ENCODE results near the gene ANXA11.

The ANXA11 gene

DNA sequence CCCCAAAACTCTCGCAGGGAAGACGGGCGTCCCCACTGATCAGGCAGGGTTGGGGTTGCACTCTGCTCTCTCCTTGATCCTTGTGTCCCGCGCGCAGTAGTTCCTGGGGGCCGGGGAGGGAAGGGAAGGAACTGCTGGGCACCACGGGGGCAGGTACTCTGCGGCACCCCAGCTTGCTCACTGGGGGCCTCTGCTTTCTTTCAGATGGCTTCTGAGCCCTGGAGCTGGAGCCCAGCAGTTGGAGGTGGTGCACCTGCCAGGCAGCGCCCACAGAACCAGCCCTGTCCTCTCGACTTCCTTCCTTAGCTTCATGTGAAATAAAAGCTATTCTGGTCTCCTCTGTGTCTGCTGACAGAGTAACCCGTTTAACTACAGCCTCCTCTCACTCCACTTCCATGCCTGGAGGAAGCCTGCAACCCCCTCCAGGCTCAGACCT lies 60.6 kb downstream of the ANXA11 start (continued):
- TF ChIP-seq, protein P1, sequence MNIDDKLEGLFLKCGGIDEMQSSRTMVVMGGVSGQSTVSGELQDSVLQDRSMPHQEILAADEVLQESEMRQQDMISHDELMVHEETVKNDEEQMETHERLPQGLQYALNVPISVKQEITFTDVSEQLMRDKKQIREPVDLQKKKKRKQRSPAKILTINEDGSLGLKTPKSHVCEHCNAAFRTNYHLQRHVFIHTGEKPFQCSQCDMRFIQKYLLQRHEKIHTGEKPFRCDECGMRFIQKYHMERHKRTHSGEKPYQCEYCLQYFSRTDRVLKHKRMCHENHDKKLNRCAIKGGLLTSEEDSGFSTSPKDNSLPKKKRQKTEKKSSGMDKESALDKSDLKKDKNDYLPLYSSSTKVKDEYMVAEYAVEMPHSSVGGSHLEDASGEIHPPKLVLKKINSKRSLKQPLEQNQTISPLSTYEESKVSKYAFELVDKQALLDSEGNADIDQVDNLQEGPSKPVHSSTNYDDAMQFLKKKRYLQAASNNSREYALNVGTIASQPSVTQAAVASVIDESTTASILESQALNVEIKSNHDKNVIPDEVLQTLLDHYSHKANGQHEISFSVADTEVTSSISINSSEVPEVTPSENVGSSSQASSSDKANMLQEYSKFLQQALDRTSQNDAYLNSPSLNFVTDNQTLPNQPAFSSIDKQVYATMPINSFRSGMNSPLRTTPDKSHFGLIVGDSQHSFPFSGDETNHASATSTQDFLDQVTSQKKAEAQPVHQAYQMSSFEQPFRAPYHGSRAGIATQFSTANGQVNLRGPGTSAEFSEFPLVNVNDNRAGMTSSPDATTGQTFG (tag by site-specific recombination; IDR thresholded peaks at IDR 0.05; ENCODE audit: borderline replicate concordance) = no peak
- TF ChIP-seq ZNF140 (tag by site-specific recombination; IDR thresholded peaks at IDR 0.05) = no peak
- no peak for TF ChIP-seq ZFHX2 (tag by site-specific recombination; conservative IDR thresholded peaks at IDR 0.05)

DNA sequence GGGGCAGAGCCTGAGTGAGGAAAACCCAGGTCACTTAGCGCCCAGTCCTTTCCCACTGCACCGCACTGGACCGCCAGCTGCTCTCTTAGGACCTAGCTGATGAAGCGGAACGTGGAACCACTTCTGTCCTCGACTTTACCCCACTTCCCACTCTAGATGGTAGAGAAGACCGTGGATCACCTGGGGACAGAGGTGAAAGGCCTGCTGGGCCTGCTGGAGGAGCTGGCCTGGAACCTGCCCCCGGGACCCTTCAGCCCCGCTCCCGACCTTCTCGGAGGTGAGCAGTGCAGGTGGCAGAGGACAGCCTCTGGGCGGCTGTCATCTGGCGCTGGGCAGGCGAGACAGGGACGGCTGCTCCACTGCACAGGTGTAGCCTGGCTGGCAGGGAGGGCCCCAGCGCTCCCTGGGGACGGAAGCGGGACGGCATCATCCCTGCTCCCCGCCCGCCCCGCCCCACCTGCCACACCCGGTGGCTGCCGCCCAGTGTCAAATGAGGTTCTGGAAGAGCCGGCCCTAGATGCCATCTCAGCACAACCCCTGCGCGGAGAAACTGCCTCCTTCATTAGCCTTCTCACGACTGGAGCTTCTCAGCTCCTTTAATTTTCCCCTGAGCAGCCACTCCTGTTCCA lies 61.2 kb downstream of the ANXA11 start:
- CTCF ChIA-PET = interaction anchor here (0.5 to 2.9 kb wide), 30 partner anchors 10 to 607 kb away, joined by 3 to 43 read pairs (median 4); partner anchors contain the start of genes MAT1A, PLAC9 and TMEM254
- POLR2A ChIA-PET = interaction anchor here (0.6 kb wide), 2 partner anchors 77 to 121 kb away, joined by 5 to 6 read pairs; no protein-coding TSS in a partner anchor
- no peaks in the 10 kb centered on the region for H3K36me3 ChIP-seq (ENCODE audit: control insufficient read depth in 2 of 2, insufficient read depth in 1 of 2, low read length in 2 of 2)
- no peak overlapping the region for H3K27ac ChIP-seq (ENCODE audit: extremely low read depth, low read depth, low read length)
- H3K4me1 ChIP-seq (ENCODE audit: control insufficient read depth, insufficient read depth, low read length) = peaks cover 2% of the 10 kb centered on the region; the same call in 1 of the 2 replicates
- no peaks in the 10 kb centered on the region for H3K9me3 ChIP-seq (ENCODE audit: control insufficient read depth, insufficient read depth, low read depth, low read length)
- H3K4me3 ChIP-seq (ENCODE audit: low read depth, low read length) = peak overlapping the region; percentile 23
- no peak for TF ChIP-seq ZNF10 (tag by site-specific recombination; IDR thresholded peaks at IDR 0.05)
- no peak for TF ChIP-seq KLF10 (tag by site-specific recombination; IDR thresholded peaks at IDR 0.05)
- TF ChIP-seq, protein P2, sequence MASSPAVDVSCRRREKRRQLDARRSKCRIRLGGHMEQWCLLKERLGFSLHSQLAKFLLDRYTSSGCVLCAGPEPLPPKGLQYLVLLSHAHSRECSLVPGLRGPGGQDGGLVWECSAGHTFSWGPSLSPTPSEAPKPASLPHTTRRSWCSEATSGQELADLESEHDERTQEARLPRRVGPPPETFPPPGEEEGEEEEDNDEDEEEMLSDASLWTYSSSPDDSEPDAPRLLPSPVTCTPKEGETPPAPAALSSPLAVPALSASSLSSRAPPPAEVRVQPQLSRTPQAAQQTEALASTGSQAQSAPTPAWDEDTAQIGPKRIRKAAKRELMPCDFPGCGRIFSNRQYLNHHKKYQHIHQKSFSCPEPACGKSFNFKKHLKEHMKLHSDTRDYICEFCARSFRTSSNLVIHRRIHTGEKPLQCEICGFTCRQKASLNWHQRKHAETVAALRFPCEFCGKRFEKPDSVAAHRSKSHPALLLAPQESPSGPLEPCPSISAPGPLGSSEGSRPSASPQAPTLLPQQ (tag by site-specific recombination; IDR thresholded peaks at IDR 0.05) = 0 out of 2 replicates have a peak, but pooled peaks have one; percentile 35
- no peak for TF ChIP-seq ZNF837 (tag by site-specific recombination; IDR thresholded peaks at IDR 0.05)
- TF ChIP-seq ZNF350 (tag by site-specific recombination; IDR thresholded peaks at IDR 0.05) = no peak
- 0 out of 2 replicates have a peak, but pooled peaks have one; percentile 3 for TF ChIP-seq SP2 (tag by site-specific recombination; IDR thresholded peaks at IDR 0.05)
- no peak for TF ChIP-seq ZNF792 (tag by site-specific recombination; IDR thresholded peaks at IDR 0.05)
- TF ChIP-seq, protein P3, sequence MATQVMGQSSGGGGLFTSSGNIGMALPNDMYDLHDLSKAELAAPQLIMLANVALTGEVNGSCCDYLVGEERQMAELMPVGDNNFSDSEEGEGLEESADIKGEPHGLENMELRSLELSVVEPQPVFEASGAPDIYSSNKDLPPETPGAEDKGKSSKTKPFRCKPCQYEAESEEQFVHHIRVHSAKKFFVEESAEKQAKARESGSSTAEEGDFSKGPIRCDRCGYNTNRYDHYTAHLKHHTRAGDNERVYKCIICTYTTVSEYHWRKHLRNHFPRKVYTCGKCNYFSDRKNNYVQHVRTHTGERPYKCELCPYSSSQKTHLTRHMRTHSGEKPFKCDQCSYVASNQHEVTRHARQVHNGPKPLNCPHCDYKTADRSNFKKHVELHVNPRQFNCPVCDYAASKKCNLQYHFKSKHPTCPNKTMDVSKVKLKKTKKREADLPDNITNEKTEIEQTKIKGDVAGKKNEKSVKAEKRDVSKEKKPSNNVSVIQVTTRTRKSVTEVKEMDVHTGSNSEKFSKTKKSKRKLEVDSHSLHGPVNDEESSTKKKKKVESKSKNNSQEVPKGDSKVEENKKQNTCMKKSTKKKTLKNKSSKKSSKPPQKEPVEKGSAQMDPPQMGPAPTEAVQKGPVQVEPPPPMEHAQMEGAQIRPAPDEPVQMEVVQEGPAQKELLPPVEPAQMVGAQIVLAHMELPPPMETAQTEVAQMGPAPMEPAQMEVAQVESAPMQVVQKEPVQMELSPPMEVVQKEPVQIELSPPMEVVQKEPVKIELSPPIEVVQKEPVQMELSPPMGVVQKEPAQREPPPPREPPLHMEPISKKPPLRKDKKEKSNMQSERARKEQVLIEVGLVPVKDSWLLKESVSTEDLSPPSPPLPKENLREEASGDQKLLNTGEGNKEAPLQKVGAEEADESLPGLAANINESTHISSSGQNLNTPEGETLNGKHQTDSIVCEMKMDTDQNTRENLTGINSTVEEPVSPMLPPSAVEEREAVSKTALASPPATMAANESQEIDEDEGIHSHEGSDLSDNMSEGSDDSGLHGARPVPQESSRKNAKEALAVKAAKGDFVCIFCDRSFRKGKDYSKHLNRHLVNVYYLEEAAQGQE (tag by site-specific recombination; IDR thresholded peaks at IDR 0.05) = no peak
- TF ChIP-seq ZBTB1 (tag by site-specific recombination; IDR thresholded peaks at IDR 0.05) = no peak
- 0 out of 2 replicates have a peak, but pooled peaks have one; percentile 8 for TF ChIP-seq ZNF394 (tag by site-specific recombination; IDR thresholded peaks at IDR 0.05; ENCODE audit: borderline replicate concordance)
- TF ChIP-seq, protein P4, sequence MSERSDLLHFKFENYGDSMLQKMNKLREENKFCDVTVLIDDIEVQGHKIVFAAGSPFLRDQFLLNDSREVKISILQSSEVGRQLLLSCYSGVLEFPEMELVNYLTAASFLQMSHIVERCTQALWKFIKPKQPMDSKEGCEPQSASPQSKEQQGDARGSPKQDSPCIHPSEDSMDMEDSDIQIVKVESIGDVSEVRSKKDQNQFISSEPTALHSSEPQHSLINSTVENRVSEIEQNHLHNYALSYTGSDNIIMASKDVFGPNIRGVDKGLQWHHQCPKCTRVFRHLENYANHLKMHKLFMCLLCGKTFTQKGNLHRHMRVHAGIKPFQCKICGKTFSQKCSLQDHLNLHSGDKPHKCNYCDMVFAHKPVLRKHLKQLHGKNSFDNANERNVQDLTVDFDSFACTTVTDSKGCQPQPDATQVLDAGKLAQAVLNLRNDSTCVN (tag by site-specific recombination; optimal IDR thresholded peaks at IDR 0.05) = no peak
- no peak for TF ChIP-seq RBAK (tag by site-specific recombination; IDR thresholded peaks at IDR 0.05)
- TF ChIP-seq ZNF561 (tag by site-specific recombination; IDR thresholded peaks at IDR 0.05; ENCODE audit: borderline replicate concordance) = no peak
- TF ChIP-seq ZBTB17 (tag by site-specific recombination; IDR thresholded peaks at IDR 0.05) = 0 out of 2 replicates have a peak, but pooled peaks have one; percentile 12
- no peak for TF ChIP-seq HOXA7 (CRISPR knock-in tag; IDR thresholded peaks at IDR 0.05; ENCODE audit: borderline replicate concordance)
- TF ChIP-seq ZNF600 (tag by site-specific recombination; IDR thresholded peaks at IDR 0.05) = peak; percentile 62
- no peak for TF ChIP-seq MEIS1 (CRISPR knock-in tag; IDR thresholded peaks at IDR 0.05; ENCODE audit: borderline replicate concordance)
- TF ChIP-seq, protein P5, sequence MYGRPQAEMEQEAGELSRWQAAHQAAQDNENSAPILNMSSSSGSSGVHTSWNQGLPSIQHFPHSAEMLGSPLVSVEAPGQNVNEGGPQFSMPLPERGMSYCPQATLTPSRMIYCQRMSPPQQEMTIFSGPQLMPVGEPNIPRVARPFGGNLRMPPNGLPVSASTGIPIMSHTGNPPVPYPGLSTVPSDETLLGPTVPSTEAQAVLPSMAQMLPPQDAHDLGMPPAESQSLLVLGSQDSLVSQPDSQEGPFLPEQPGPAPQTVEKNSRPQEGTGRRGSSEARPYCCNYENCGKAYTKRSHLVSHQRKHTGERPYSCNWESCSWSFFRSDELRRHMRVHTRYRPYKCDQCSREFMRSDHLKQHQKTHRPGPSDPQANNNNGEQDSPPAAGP (tag by site-specific recombination; IDR thresholded peaks at IDR 0.05) = 0 out of 2 replicates have a peak, but pooled peaks have one; percentile 19
- TF ChIP-seq OVOL3 (tag by site-specific recombination; IDR thresholded peaks at IDR 0.05) = no peak
- no peak for TF ChIP-seq ZNF169 (tag by site-specific recombination; IDR thresholded peaks at IDR 0.05)
- no peak for TF ChIP-seq ZFP37 (tag by site-specific recombination; IDR thresholded peaks at IDR 0.05)

Data from HEK293 (cell line).